ENCODE data around the gene PIPOX. TPM values are rescaled to one million over a fixed set of nuclear protein-coding genes. Genes with fewer than 3 reads are reported as not detected.

Gene PIPOX
- total RNA-seq, 1 donor from 2014 or later = 1.0 TPM

DNA sequence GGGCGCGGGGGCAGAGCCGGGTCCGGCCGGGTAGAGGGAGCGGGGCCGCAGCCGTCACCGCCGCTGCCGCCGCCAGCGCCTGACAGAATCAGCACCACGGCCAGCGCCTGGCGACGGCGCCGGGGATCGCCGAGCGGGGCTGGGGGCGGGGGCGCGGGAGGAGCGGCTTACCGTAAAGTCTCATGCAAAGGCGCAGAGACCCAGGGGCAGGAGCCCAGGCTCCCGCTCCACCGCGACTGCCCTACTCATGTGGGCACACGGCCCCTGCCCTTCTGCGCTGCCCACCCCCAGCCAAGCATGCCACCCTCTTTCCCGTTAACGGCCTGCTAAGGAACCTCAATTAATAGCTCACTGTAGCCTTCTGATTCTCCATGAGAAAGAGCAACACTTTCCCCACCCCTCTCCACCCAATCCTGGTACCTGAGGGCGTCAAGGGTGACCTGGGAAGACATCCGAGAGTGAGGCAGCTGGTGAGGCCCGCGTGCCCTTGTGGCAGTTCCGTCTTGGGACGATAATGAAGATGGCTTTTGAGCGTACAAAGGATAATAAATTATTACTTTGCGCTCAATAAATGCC, 36.9 kb upstream of the PIPOX start, which contains the start of gene SEZ6:
TSS of gene SEZ6 (minus strand) at position 98 of the 576 bp plus-strand sequence. CDS start 164 bp downstream, outside the sequence.
- Histone ChIP-seq H3K9me3 (ENCODE audit: control insufficient read depth in 3 of 3, low read length in 3 of 3) (no peaks in the 10 kb centered on the region), H3K4me1 (ENCODE audit: control insufficient read depth in 3 of 3, insufficient read depth in 3 of 3, low read length in 3 of 3) (peaks cover 0 to 2% (median 0%) of the 10 kb centered on the region in 3 donors), H3K36me3 (ENCODE audit: control insufficient read depth in 3 of 3, insufficient read depth in 3 of 3, low read length in 3 of 3) (no peaks in the 10 kb centered on the region), H3K27me3 (ENCODE audit: control insufficient read depth in 3 of 3, insufficient read depth in 3 of 3, low read length in 3 of 3) (peaks cover 51 to 57% (median 52%) of the 10 kb centered on the region in 3 donors), H3K9ac (ENCODE audit: low read depth in 1 of 3, low read length in 3 of 3) (no peak within 1 kb of the TSS), H3K27ac (ENCODE audit: low read depth, low read length) (no peak within 1 kb of the TSS), H3K4me3 (ENCODE audit: low read length in 3 of 3) (no peak within 1 kb of the TSS)

DNA sequence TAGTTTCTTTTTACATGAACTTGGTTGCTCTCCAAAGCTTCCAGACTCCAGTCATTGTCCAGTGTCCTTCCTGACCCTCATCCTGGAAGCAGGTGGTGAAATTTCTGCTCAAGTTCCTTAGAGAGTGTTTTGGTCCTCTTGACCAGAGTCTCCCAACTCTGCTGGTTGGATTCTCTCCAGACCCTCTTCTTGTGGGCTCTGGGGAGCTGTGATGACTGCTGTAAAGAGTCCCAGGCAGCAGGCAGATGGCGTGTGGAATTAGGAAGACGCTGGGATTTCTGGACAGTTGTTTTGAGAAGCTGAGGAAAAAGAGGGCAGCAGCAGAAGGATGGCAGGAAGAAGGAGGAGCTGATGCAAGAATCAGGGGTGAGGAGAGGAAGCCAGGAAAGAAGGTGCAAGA, 35.5 kb upstream of the PIPOX start:
- H3K9me3 ChIP-seq (ENCODE audit: control insufficient read depth in 3 of 3, low read length in 3 of 3) = no peaks in the 10 kb centered on the region
- no peak overlapping the region for H3K4me3 ChIP-seq (ENCODE audit: low read length in 3 of 3)
- H3K36me3 ChIP-seq (ENCODE audit: control insufficient read depth in 3 of 3, insufficient read depth in 3 of 3, low read length in 3 of 3) = no peaks in the 10 kb centered on the region
- no peak overlapping the region for H3K9ac ChIP-seq (ENCODE audit: low read depth in 1 of 3, low read length in 3 of 3)
- peaks cover 0 to 2% (median 0%) of the 10 kb centered on the region in 3 donors for H3K4me1 ChIP-seq (ENCODE audit: control insufficient read depth in 3 of 3, insufficient read depth in 3 of 3, low read length in 3 of 3)
- peaks cover 47 to 55% (median 52%) of the 10 kb centered on the region in 3 donors for H3K27me3 ChIP-seq (ENCODE audit: control insufficient read depth in 3 of 3, insufficient read depth in 3 of 3, low read length in 3 of 3)
- H3K27ac ChIP-seq (ENCODE audit: low read depth, low read length) = no peak overlapping the region

GRCh38 chr17:29007860-29008455, 35.0 kb upstream of the PIPOX start:
- Histone ChIP-seq H3K27ac (ENCODE audit: low read depth, low read length) (no peak overlapping the region), H3K27me3 (ENCODE audit: control insufficient read depth in 3 of 3, insufficient read depth in 3 of 3, low read length in 3 of 3) (peaks cover 47 to 51% (median 50%) of the 10 kb centered on the region in 3 donors), H3K4me3 (ENCODE audit: low read length in 3 of 3) (no peak overlapping the region), H3K9me3 (ENCODE audit: control insufficient read depth in 3 of 3, low read length in 3 of 3) (no peaks in the 10 kb centered on the region), H3K4me1 (ENCODE audit: control insufficient read depth in 3 of 3, insufficient read depth in 3 of 3, low read length in 3 of 3) (peaks cover 0 to 2% (median 0%) of the 10 kb centered on the region in 3 donors), H3K36me3 (ENCODE audit: control insufficient read depth in 3 of 3, insufficient read depth in 3 of 3, low read length in 3 of 3) (no peaks in the 10 kb centered on the region), H3K9ac (ENCODE audit: low read depth in 1 of 3, low read length in 3 of 3) (no peak overlapping the region)

- Histone ChIP-seq H3K27me3 (ENCODE audit: control insufficient read depth in 3 of 3, insufficient read depth in 3 of 3, low read length in 3 of 3) (peaks cover 42 to 45% (median 43%) of the 10 kb centered on the region in 3 donors), H3K36me3 (ENCODE audit: control insufficient read depth in 3 of 3, insufficient read depth in 3 of 3, low read length in 3 of 3) (no peaks in the 10 kb centered on the region), H3K9ac (ENCODE audit: low read depth in 1 of 3, low read length in 3 of 3) (no peak overlapping the region)
Observed at GRCh38 chr17:29008591-29008990, 34.4 kb upstream of the PIPOX start.

GRCh38 chr17:29010129-29010528, 32.8 kb upstream of the PIPOX start:
- H3K4me1 ChIP-seq (ENCODE audit: control insufficient read depth in 3 of 3, insufficient read depth in 3 of 3, low read length in 3 of 3) = peaks cover 0 to 2% (median 0%) of the 10 kb centered on the region in 3 donors
- no peaks in the 10 kb centered on the region for H3K9me3 ChIP-seq (ENCODE audit: control insufficient read depth in 3 of 3, low read length in 3 of 3)
- H3K9ac ChIP-seq (ENCODE audit: low read depth in 1 of 3, low read length in 3 of 3) = no peak overlapping the region
- no peaks in the 10 kb centered on the region for H3K36me3 ChIP-seq (ENCODE audit: control insufficient read depth in 3 of 3, insufficient read depth in 3 of 3, low read length in 3 of 3)
- H3K27me3 ChIP-seq (ENCODE audit: control insufficient read depth in 3 of 3, insufficient read depth in 3 of 3, low read length in 3 of 3) = peaks cover 26 to 38% (median 34%) of the 10 kb centered on the region in 3 donors
- no peak overlapping the region for H3K27ac ChIP-seq (ENCODE audit: low read depth, low read length)
- no peak overlapping the region for H3K4me3 ChIP-seq (ENCODE audit: low read length in 3 of 3)

More at GRCh38 chr17:29008591-29008990, 34.4 kb upstream of the PIPOX start:
- Histone ChIP-seq H3K4me3 (ENCODE audit: low read length in 3 of 3) (no peak overlapping the region), H3K27ac (ENCODE audit: low read depth, low read length) (no peak overlapping the region), H3K9me3 (ENCODE audit: control insufficient read depth in 3 of 3, low read length in 3 of 3) (no peaks in the 10 kb centered on the region), H3K4me1 (ENCODE audit: control insufficient read depth in 3 of 3, insufficient read depth in 3 of 3, low read length in 3 of 3) (peaks cover 0 to 2% (median 0%) of the 10 kb centered on the region in 3 donors)

DNA sequence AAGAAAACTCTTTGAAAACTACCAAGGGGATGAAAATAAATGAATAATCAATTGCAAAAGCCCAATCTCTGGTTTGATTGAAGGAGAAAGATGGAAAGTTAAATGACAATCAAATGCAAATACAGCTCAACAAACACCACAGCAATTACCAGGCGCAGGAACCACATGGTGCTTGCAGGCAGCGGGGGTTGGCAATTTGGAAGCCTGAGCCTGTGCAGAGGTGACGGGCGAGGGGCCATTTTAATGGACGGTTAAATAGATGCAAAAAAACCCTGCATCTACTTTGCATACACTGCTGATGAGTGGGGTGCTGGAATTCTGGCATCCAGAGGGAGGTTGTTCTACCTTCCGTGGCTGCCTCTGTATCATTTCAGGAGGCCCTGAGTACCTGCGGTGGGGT, 32.4 kb upstream of the PIPOX start:
- Histone ChIP-seq H3K9me3 (ENCODE audit: control insufficient read depth in 3 of 3, low read length in 3 of 3) (no peaks in the 10 kb centered on the region), H3K27ac (ENCODE audit: low read depth, low read length) (no peak overlapping the region), H3K36me3 (ENCODE audit: control insufficient read depth in 3 of 3, insufficient read depth in 3 of 3, low read length in 3 of 3) (no peaks in the 10 kb centered on the region), H3K27me3 (ENCODE audit: control insufficient read depth in 3 of 3, insufficient read depth in 3 of 3, low read length in 3 of 3) (peaks cover 24 to 37% (median 30%) of the 10 kb centered on the region in 3 donors), H3K9ac (ENCODE audit: low read depth in 1 of 3, low read length in 3 of 3) (no peak overlapping the region), H3K4me1 (ENCODE audit: control insufficient read depth in 3 of 3, insufficient read depth in 3 of 3, low read length in 3 of 3) (peaks cover 0 to 2% (median 0%) of the 10 kb centered on the region in 3 donors), H3K4me3 (ENCODE audit: low read length in 3 of 3) (no peak overlapping the region)

- Histone ChIP-seq H3K4me1 (ENCODE audit: control insufficient read depth in 3 of 3, insufficient read depth in 3 of 3, low read length in 3 of 3) (no peaks in the 10 kb centered on the region), H3K36me3 (ENCODE audit: control insufficient read depth in 3 of 3, insufficient read depth in 3 of 3, low read length in 3 of 3) (no peaks in the 10 kb centered on the region), H3K9ac (ENCODE audit: low read depth in 1 of 3, low read length in 3 of 3) (no peak overlapping the region), H3K9me3 (ENCODE audit: control insufficient read depth in 3 of 3, low read length in 3 of 3) (no peaks in the 10 kb centered on the region), H3K27ac (ENCODE audit: low read depth, low read length) (no peak overlapping the region), H3K27me3 (ENCODE audit: control insufficient read depth in 3 of 3, insufficient read depth in 3 of 3, low read length in 3 of 3) (peaks cover 16 to 33% (median 24%) of the 10 kb centered on the region in 3 donors), H3K4me3 (ENCODE audit: low read length in 3 of 3) (no peak overlapping the region)
Observed at GRCh38 chr17:29012535-29012934, 30.4 kb upstream of the PIPOX start.

GRCh38 chr17:29014716-29015115, 28.2 kb upstream of the PIPOX start:
- no peaks in the 10 kb centered on the region for H3K36me3 ChIP-seq (ENCODE audit: control insufficient read depth in 3 of 3, insufficient read depth in 3 of 3, low read length in 3 of 3)
- no peak overlapping the region for H3K9ac ChIP-seq (ENCODE audit: low read depth in 1 of 3, low read length in 3 of 3)
- peaks cover 0 to 3% (median 0%) of the 10 kb centered on the region in 3 donors for H3K4me1 ChIP-seq (ENCODE audit: control insufficient read depth in 3 of 3, insufficient read depth in 3 of 3, low read length in 3 of 3)
- peaks cover 22 to 49% (median 35%) of the 10 kb centered on the region in 3 donors for H3K27me3 ChIP-seq (ENCODE audit: control insufficient read depth in 3 of 3, insufficient read depth in 3 of 3, low read length in 3 of 3)
- no peak overlapping the region for H3K27ac ChIP-seq (ENCODE audit: low read depth, low read length)
- H3K9me3 ChIP-seq (ENCODE audit: control insufficient read depth in 3 of 3, low read length in 3 of 3) = no peaks in the 10 kb centered on the region
- H3K4me3 ChIP-seq (ENCODE audit: low read length in 3 of 3) = no peak overlapping the region

DNA sequence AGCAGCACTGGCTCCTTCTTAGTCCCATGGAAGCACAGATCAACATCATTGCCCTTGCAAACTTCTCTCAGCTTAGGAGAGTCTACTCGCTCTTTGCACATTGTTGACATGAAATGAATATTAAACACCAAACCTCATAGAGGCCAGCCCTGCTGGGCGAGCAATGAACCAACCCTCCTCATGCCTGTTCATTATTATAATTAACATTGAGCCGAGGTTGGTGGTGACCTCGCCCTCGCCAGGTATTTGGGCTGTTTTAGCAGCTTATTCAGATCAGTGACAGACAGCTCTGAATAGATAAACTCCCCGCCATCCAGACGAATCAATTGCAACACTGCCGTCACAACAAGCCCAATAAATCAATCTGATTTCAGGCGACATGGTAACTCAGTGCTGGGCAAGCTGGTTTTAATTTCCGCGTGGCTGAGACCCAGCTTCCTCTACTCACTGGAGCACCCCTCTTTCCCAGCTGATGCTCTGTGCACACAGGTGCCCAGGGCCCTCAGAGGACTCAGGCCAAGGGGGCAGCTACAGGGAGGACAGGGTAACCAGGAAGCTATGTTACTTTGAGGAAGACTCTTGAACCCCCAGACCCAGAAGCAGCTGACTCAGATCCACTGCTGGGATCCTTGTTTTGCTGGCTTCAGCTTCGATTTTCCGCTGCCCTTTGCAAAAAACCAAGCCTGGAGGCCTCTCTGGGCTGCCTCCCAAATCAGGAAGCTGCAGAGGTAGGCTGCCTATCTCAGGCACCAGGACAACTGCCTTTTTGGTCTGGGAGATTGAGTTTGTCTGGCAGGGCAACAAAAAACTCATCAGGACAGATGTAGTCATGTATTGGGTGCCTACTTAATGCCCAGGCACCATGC, 26.4 kb upstream of the PIPOX start:
- H3K9me3 ChIP-seq (ENCODE audit: control insufficient read depth in 3 of 3, low read length in 3 of 3) = no peaks in the 10 kb centered on the region
- H3K4me3 ChIP-seq (ENCODE audit: low read length in 3 of 3) = no peak overlapping the region
- H3K9ac ChIP-seq (ENCODE audit: low read depth in 1 of 3, low read length in 3 of 3) = no peak overlapping the region
- no peak overlapping the region for H3K27ac ChIP-seq (ENCODE audit: low read depth, low read length)
- no peaks in the 10 kb centered on the region for H3K36me3 ChIP-seq (ENCODE audit: control insufficient read depth in 3 of 3, insufficient read depth in 3 of 3, low read length in 3 of 3)
- H3K4me1 ChIP-seq (ENCODE audit: control insufficient read depth in 3 of 3, insufficient read depth in 3 of 3, low read length in 3 of 3) = peaks cover 0 to 4% (median 0%) of the 10 kb centered on the region in 3 donors
- H3K27me3 ChIP-seq (ENCODE audit: control insufficient read depth in 3 of 3, insufficient read depth in 3 of 3, low read length in 3 of 3) = peaks cover 28 to 58% (median 42%) of the 10 kb centered on the region in 3 donors

Data from skeletal muscle tissue (tissue), 4 donors.